Activated T-cell treated with anti-CD3 and anti-CD28 coated beads for 1 hour (primary cell): ENCODE measurements around the gene SGPP1.
"Not testable (repeated sequence)": the region's sequence is repeated elsewhere in the genome, so short reads cannot be mapped to it uniquely, and the experiment has no call there.

Experiments used
- DNase-seq: peaks from one replicate; pipeline ENCODE4 v3.0.0-alpha.2; 2020; ENCODE audit warnings: low read depth

SGPP1 gene

GRCh38 chr14:63726499-63726898 lies 1.4 kb downstream of the SGPP1 start:
- no peak for DNase-seq

GRCh38 chr14:63725786-63726460 lies 1.9 kb downstream of the SGPP1 start:
- no peak for DNase-seq

- DNase-seq = no peak
These were observed 10.2 kb downstream of the SGPP1 start for GRCh38 chr14:63717702-63718101.

- no peak for DNase-seq
These were observed 12.5 kb downstream of the SGPP1 start for GRCh38 chr14:63715360-63715759.

- no peak for DNase-seq
These were observed 14.1 kb downstream of the SGPP1 start for GRCh38 chr14:63713764-63714163.

- no peak for DNase-seq
These were observed 14.8 kb downstream of the SGPP1 start for GRCh38 chr14:63713058-63713457.

GRCh38 chr14:63712123-63712522 lies 15.7 kb downstream of the SGPP1 start:
- DNase-seq = no peak

GRCh38 chr14:63710497-63710896 lies 17.4 kb downstream of the SGPP1 start:
- no peak for DNase-seq

GRCh38 chr14:63709589-63709988 lies 18.3 kb downstream of the SGPP1 start:
- no peak for DNase-seq

GRCh38 chr14:63707216-63707615 lies 20.6 kb downstream of the SGPP1 start:
- DNase-seq = no peak

- DNase-seq = no peak
These were observed 22.2 kb downstream of the SGPP1 start for GRCh38 chr14:63705561-63706070.

- DNase-seq = not testable (repeated sequence)
These were observed 25.3 kb downstream of the SGPP1 start for GRCh38 chr14:63702530-63702929.

GRCh38 chr14:63701606-63702299 lies 26.1 kb downstream of the SGPP1 start:
- no peak for DNase-seq

GRCh38 chr14:63692310-63693020 lies 35.4 kb downstream of the SGPP1 start:
- DNase-seq = no peak

GRCh38 chr14:63689132-63689531 lies 38.7 kb downstream of the SGPP1 start:
- no peak for DNase-seq

GRCh38 chr14:63686926-63687325 lies 40.9 kb downstream of the SGPP1 start:
- DNase-seq = no peak

GRCh38 chr14:63685401-63685800 lies 42.5 kb downstream of the SGPP1 start:
- no peak for DNase-seq

GRCh38 chr14:63682727-63683593 lies 44.9 kb downstream of the SGPP1 start:
- no peak for DNase-seq

GRCh38 chr14:63678536-63678935 lies 49.3 kb downstream of the SGPP1 start:
- no peak for DNase-seq

- DNase-seq = no peak
These were observed 49.9 kb downstream of the SGPP1 start for GRCh38 chr14:63677891-63678379.

GRCh38 chr14:63676615-63677014 lies 51.2 kb downstream of the SGPP1 start:
- no peak for DNase-seq
